GM12873 (cell line): ENCODE measurements around the gene CSTF1.
A peak's percentile ranks its signal among the peaks of the same experiment; 100 is the strongest.

Experiments used
- TF ChIP-seq, protein P1 (sequence below): IDR thresholded peaks from 2 replicates; pipeline ENCODE4 v1.5.1; 2012; ENCODE audit warnings: low read depth, mild to moderate bottlenecking, moderate library complexity, low read length, control low read depth; ENCODE audit not compliant: insufficient read depth; ENCODE audit errors: missing control alignments

CSTF1 gene

DNA sequence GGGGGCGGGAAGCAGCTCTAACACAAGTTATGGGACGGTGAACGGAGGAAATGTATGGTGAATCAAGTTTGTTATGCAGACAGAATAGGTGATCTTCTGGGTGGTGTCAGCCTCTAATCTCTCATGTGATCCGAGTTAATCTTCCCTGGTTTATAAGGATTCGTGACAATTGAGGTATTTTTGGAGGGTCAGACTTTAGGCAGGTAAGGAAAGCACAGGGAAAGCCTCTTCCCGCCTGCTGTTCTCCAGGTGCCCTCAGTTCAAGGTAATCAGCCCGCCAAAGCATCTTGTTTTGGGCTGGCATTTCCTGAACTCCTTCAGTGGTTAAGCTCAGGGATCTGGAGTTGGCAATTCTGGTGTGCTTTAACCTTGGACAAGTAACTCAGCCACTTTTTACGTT lies 1.2 kb downstream of the CSTF1 start:
- TF ChIP-seq, protein P1, sequence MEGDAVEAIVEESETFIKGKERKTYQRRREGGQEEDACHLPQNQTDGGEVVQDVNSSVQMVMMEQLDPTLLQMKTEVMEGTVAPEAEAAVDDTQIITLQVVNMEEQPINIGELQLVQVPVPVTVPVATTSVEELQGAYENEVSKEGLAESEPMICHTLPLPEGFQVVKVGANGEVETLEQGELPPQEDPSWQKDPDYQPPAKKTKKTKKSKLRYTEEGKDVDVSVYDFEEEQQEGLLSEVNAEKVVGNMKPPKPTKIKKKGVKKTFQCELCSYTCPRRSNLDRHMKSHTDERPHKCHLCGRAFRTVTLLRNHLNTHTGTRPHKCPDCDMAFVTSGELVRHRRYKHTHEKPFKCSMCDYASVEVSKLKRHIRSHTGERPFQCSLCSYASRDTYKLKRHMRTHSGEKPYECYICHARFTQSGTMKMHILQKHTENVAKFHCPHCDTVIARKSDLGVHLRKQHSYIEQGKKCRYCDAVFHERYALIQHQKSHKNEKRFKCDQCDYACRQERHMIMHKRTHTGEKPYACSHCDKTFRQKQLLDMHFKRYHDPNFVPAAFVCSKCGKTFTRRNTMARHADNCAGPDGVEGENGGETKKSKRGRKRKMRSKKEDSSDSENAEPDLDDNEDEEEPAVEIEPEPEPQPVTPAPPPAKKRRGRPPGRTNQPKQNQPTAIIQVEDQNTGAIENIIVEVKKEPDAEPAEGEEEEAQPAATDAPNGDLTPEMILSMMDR: no peak

GRCh38 chr20:56395166-56395565 lies 2.7 kb downstream of the CSTF1 start:
- TF ChIP-seq, protein P1: no peak

GRCh38 chr20:56400001-56400640 lies 7.7 kb downstream of the CSTF1 start:
- TF ChIP-seq, protein P1: peak; percentile 86

DNA sequence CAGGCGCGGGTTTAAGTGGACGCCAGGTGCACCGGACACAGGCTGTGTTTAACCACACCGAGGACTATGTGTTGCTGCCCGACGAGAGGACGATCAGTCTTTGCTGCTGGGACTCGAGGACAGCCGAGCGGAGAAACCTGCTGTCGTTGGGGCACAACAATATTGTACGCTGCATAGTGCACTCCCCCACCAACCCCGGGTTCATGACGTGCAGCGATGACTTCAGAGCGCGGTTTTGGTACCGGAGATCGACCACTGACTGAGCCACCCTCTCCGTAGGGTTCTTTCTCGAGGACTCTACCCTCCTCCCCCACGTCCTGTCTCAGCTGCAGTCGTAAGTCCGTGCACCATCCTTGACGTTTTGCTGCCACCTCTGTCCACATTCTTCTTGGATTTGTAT lies 11.0 kb downstream of the CSTF1 start:
- TF ChIP-seq, protein P1: no peak

GRCh38 chr20:56406910-56407309 lies 14.5 kb downstream of the CSTF1 start:
- TF ChIP-seq, protein P1: no peak

DNA sequence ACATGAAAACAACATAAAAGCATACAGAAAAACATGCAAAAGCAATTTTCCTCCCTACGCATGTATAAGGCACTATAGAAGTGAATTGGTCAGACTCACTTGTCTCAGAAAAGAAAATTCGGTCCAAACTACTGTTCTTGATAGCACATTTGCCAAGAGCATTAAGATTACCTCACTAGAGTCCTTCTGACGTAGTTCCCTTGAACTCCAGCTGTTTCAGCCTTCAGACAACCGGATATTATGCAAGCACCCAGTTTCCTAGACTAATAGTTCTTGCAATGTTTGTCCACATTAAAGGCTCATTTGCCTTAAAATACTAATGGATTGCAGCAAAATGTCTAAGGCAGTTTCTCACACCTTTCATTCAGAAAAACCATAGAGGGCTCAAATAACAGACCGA lies 17.1 kb downstream of the CSTF1 start:
- TF ChIP-seq, protein P1: no peak

DNA sequence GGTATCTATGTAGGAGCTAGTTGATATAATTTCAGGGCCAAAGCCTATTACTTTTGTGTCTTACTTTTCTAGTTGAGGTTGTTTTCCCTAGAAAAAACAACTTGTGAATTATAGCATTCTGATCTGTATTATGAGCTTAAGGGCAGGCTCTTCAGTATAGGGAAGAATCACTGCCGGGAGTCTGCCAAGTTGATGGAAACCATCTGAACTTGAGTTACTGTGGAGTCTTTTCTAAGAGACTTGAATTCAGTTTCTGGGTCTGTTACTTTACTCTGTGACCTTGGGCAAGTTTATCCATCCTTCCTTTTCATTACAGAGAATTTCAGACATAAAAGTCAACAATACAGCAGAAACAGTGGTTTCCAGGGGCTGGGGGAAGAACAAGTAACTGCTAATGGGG lies 17.5 kb downstream of the CSTF1 start:
- TF ChIP-seq, protein P1: no peak
